SHP77 treated with DMSO at 0.1 percent for 48 hours (cell line): ENCODE results near the gene SMIM36.
"Not testable (repeated sequence)": the region's sequence is repeated elsewhere in the genome, so short reads cannot be mapped to it uniquely, and the experiment has no call there.

Source experiments
- DNase-seq: peaks from one replicate; lab custom pipeline; 2025; lab: John Stamatoyannopoulos, UW

The SMIM36 gene

GRCh38 chr17:55433629-55434422 is 77.4 kb downstream of the SMIM36 start:
- no peak for DNase-seq

- DNase-seq: no peak
These were observed 78.1 kb downstream of the SMIM36 start for GRCh38 chr17:55433029-55433628.

GRCh38 chr17:55432358-55433028 is 78.8 kb downstream of the SMIM36 start:
- DNase-seq: no peak

- not testable (repeated sequence) for DNase-seq
These were observed 79.3 kb downstream of the SMIM36 start for GRCh38 chr17:55431914-55432313.

- no peak for DNase-seq
These were observed 80.5 kb downstream of the SMIM36 start for GRCh38 chr17:55430541-55431288.

GRCh38 chr17:55427587-55427882 is 83.7 kb downstream of the SMIM36 start:
- DNase-seq: no peak

- DNase-seq: no peak
These were observed 84.2 kb downstream of the SMIM36 start for GRCh38 chr17:55426851-55427586.

- DNase-seq: no peak
These were observed 86.2 kb downstream of the SMIM36 start for GRCh38 chr17:55424893-55425540.

GRCh38 chr17:55423535-55423934 is 87.7 kb downstream of the SMIM36 start:
- DNase-seq: no peak

GRCh38 chr17:55422828-55423164 is 88.5 kb downstream of the SMIM36 start:
- not testable (repeated sequence) for DNase-seq

GRCh38 chr17:55421179-55421934 is 89.9 kb downstream of the SMIM36 start, which contains the start of gene MMD:
MMD (minus strand) TSS chr17:55421835; CDS start chr17:55421695, 140 bp downstream.
- no peak for DNase-seq

- DNase-seq: no peak
These were observed 90.5 kb downstream of the SMIM36 start for GRCh38 chr17:55420776-55421178.

GRCh38 chr17:55420067-55420775 is 91.0 kb downstream of the SMIM36 start:
- DNase-seq: no peak

- DNase-seq: no peak
These were observed 92.6 kb downstream of the SMIM36 start for GRCh38 chr17:55418369-55419268.

- no peak for DNase-seq
These were observed 93.6 kb downstream of the SMIM36 start for GRCh38 chr17:55417411-55418268.

GRCh38 chr17:55416470-55417052 is 94.7 kb downstream of the SMIM36 start:
- no peak for DNase-seq

GRCh38 chr17:55416000-55416399 is 95.3 kb downstream of the SMIM36 start:
- DNase-seq: no peak

- DNase-seq: no peak
These were observed 96.3 kb downstream of the SMIM36 start for GRCh38 chr17:55414983-55415382.
